ENCODE results near the gene EDN2.

The EDN2 gene

DNA sequence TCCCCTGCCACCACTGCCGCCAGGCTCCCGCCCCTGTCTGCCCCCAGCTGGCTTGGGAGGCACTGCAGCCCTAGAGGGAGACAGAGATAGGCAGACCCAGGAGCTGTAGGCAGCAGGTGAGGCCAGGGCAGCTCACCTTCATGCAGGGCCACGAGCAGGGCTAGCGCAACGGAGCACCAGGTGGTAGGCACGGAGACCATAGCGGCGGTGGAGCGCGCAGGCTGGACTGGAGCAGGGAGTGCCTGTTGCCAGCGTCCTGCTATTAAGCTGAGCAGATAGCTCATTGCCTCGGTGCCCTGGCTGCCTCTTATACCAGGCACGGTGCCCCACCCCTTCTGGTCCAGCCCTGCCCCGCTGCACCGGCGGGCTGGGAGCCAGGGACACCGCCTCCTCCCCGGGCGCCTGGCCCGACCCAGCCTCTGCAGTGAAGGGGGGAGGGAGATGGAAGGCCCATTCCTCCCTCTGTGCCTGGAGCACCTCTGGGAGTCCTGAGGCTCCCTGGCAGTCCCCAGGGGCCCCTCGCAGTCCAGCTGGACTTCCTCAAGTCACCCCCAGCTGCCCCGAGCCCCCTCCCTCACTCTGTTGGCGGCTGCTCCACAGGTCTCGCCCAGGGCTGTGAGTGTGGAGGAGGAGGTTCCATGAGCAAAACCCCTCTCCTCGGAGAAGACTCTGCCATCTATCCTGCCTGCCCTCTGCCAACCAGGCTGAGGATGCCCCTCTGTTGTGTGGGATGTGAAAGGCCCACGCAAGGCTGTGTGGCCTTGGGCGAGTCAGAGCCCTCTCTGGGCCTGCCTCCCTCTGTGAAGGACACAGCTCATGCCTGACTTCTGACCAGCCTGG lies at the start of gene EDN2:
Gene EDN2 (minus strand): TSS at position 282 of the 840 bp plus-strand sequence. CDS start 82 bp downstream, at position 200.
- in situ Hi-C loops (cut with HindIII; ENCODE audit: low sequenced_read_pairs), result no loop called here

DNA sequence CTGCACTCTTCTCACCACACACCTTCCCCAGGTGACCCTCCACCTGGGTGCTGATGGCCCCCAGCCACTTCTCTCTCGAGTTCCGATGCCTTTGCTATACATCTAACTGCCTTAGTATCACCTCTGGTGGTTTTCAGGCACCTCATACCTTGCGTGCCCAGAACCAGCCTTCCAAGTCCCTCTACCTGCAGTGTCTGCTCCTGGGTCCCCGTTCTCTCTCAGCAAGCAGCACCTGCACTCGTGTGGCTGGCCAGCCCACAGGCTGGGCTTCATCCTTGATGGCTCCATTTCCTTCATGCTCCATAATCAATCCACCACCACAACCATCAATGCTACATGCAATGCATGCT lies 49.2 kb upstream of the EDN2 start:
- in situ Hi-C loops (cut with HindIII; ENCODE audit: low sequenced_read_pairs), result no loop called here

DNA sequence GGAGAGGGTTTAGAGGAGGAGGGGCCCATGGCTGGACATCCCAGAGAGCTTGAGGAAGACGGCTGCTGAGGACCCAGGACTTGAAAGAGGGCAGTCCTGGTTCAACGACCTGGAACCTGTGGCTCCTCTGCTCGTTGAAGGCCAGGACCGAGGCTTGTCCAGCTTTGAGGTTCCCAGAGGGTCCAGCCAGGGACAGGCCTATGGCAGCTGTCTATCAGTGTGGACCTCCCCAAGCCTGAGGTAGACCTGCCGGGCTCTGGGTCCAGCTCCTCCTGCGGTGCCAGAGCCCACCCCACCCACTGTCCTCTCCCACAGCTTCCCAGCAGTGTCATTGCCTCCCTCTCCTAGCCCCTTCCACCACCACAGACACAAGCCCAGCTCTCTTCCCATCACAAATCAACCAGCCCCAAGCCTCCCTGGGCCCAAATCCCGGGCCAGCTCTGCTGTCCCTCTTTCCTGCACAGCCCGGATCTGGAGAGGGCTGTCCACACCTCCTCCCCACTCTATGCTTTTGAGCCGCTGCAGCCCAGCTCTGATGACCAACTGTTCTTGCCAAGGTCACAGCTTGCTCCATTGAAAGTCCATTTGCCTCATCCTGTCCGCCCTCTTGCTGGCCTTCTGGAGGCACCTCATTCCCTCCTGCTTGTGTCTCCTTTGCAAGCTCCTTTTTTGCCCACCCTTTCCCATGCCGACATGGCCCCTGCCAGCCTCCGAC lies 48.7 kb upstream of the EDN2 start:
- in situ Hi-C loops (cut with HindIII; ENCODE audit: low sequenced_read_pairs), result no loop called here

DNA sequence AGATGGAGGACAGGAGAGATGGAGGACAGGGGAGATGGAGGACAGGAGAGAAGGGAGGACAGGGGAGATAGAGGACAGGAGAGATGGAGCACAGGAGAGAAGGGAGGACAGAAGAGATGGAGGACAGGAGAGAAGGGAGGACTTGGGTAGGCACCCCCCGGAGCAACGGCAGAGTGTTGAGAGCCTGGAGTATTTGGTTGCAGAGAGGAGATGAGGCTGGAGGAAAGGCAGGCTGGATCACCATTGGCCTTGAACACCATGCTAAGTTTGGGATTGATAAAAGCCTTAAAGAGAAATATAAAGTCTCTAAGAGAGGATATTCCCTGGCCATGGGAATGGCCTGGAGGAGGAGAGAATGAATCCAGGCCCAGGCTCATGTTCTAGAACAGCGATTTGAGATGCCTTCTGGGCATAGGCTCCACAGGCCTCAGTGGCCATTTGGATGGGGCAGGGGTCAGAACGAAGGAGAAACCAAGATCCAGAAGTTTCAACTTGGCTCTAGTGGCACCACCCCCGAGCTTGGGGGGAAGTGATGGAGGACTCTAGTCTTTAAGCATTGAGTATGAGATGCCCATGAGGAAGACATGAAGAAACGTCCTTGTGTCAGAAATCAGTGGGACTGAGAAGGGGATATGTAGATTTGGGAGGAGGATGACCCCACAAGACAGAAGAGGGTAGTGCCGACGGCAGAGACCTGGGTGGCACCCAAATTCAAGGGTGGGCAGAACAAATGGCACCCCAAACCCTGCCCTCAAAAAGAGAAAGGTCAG lies 47.9 kb upstream of the EDN2 start:
- in situ Hi-C loops (cut with HindIII; ENCODE audit: low sequenced_read_pairs), result no loop called here

- in situ Hi-C loops (cut with HindIII; ENCODE audit: low sequenced_read_pairs), result no loop called here
These were observed 45.9 kb upstream of the EDN2 start for GRCh38 chr1:41530411-41530810.

DNA sequence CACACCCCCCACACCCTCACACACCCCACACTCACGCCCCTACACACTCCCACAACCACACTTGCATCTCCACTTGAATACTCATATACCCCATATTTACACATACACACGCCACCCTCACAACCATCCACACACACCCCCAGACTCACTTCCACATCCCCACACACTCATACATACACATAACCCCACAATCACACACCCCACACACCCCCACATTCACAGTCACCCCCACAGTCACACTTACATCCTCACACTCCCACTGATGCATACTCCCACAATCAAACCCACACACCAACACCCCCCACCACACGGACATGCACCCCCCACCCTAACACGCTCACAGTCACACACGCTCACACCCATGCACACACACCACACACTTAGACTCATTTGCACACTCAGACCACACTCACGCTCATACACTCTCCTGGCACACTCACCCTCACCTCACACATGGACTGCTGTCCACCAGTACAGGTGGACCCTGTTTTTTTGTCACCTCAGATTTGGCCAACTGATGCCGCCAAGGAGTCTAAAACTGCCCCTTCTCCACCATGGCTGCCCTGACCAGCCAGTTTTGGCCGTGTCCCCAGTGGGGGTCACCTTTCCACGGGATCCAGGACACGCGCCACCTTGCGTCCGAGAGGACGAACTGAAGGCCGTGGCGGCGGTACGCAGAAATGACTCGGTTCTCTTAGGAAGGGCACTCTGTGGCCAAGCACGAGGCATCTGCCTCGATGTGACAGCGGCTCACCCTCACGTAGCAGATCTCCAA lies 45.3 kb upstream of the EDN2 start:
- in situ Hi-C loops (cut with HindIII; ENCODE audit: low sequenced_read_pairs), result no loop called here

DNA sequence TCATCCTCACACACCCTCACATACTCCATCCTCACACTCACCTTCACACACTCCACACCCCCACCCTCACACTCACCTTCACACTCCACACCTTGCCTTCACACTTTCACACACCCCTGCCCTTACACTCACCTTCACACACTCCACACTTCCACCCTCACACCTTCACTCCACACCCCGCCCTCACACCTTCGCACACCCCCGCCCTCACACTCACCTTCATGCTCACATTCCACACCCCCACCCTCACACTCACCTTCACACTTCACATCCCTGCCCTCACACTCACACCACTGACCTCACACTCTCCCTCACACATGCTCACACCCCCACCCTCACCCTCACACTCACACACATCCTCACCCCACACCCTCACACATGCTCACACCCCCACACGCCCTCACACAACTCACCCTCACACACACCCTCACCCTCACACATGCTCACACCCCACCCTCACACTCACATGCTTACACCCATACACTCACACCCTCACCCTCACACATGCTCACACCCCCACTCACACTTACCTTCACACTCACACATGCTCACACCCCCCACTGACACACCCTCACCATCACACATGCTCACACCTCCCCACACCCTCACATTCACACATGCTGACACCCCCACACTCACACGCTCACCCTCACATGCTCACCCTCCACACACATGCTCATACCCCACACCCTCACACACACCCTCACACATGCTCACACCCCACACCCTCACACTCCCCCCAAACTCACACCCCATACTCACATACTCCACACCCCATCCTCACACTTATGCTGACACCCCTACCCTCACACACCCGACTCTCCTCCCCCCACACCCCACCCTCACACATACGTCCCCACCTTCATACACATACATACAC lies 44.5 kb upstream of the EDN2 start:
- in situ Hi-C loops (cut with HindIII; ENCODE audit: low sequenced_read_pairs), result no loop called here

DNA sequence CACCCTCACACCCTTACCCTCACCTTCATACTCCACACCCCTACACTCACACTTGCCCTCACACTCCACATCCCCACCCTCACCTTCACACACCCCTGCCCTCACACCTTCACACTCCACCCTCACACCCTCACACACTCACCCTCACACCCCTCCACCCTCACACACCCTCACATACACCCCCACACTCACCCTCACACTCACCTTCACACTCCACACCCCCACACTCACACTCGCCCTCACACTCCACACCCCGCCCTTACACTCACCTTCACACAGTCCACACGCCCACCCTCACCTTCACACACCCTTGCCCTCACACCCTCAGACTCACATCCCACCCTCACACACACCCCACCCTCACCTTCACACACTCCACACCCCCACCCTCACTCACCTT lies 43.6 kb upstream of the EDN2 start:
- in situ Hi-C loops (cut with HindIII; ENCODE audit: low sequenced_read_pairs), result no loop called here

GRCh38 chr1:41526956-41527561 lies 42.6 kb upstream of the EDN2 start:
- in situ Hi-C loops (cut with HindIII; ENCODE audit: low sequenced_read_pairs), result no loop called here

DNA sequence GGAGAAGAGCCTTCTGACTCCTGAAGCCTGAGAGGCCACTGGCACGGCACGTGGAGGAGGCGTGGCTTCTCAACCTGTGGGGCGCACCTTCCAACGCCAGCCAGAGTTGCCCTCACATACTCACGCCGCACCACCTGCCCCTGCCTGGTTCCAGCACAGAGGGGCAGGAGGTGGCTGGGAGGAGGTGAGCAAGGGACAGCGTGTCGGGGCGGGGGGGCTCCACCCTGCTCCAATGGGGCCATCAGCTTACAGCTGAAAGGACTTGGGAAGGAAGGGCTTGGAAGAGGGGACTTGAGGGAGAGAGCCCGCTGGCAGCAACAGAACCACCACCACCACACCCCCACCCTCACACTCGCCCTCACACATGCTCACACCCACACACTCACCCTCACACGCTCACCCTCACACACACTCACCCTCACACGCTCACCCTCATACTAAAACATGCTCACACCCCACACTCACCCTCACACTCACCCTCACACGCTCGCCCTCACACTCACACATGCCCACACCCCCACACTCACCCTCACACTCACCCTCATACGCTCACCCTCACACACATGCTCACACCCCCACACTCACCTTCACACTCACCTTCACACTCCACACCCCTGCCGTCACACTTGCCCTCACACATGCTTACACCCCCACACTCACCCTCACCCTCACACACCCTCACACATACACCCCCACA lies 41.6 kb upstream of the EDN2 start:
- in situ Hi-C loops (cut with HindIII; ENCODE audit: low sequenced_read_pairs), result no loop called here

DNA sequence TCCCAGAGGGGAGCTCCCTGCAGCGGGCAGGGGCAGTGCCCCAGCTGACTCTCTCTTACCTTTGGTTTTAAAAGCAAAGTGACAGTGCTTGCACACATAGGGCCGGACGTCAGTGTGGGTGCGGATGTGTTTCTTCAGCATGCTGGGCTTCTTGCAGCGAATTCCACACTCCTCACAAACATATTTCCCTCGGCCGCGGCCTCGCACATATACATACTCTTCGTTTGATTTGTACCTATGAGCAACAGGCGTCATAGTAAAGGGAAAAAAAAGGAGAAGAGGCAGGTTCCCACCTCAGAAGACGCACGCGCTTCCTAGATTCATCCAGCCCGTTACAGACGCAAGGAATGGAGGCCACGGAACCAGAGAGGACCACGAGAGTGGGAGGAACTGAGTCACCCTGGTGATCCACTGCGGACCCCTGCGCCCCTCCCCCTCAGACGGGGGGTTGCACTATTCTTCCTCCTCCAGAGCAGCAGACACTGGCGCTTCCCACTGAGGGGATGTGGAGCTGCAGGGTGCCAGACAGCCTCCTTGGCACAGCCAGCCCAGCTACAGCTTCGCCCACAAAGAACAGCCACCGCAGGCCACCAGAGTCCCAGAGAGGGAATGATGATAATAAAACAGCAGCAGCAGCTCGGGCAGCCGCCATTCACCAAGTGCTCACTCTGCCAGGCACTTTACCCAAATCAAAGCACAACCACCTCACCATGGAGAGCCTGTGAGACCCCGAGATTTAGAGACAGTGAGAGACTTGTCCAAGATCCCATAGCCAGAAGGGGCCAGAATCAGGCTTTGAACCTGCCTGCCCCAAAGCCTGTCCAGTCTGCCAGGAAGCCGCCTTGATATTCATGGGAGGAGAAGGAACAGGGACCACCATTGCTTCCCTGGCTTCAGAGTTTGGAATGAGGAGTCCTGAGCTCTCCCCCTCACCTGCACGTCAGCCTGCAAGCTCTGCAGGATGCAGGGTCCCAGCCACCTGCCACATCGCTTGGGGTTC lies 40.5 kb upstream of the EDN2 start:
- in situ Hi-C loops (cut with HindIII; ENCODE audit: low sequenced_read_pairs), result no loop called here

DNA sequence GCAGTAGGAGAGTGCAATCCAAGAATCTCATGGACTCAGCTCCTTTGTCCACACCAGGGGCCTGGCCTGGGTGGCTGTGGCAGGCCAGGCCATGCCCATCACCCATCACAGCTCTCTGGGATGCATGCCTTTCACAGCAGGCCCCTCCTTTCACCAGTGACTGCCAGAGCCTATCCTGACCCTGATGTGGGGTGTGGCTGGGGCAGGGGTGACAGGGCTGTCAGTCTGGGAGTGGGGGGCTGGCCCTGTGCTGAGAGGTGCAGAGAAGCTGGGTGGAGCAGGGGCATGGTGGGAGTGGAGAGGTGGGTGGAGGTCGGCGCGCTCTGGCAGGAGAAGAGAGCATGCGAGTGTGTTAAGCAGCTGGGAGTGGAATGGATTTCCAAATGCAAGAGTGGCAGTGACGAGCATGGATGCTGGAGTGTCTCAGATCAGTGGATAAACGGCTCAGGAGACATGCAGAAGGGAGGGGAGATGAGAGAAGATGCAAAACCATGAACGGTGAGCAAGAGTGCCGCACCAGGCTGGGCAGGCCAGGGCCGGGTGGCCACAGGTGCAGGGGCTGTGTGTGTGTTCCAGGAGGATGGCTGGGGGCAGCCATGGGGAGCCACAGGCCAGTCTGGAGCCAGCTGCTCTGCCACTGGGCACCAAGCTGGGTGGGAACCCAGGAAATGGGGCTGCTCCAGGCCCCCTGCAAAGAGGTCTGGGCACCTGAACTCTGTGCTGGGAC lies 39.6 kb upstream of the EDN2 start:
- in situ Hi-C loops (cut with HindIII; ENCODE audit: low sequenced_read_pairs), result no loop called here

GRCh38 chr1:41523071-41523470 lies 38.6 kb upstream of the EDN2 start:
- in situ Hi-C loops (cut with HindIII; ENCODE audit: low sequenced_read_pairs), result no loop called here

- in situ Hi-C loops (cut with HindIII; ENCODE audit: low sequenced_read_pairs), result no loop called here
These were observed 37.3 kb upstream of the EDN2 start for GRCh38 chr1:41521766-41522165.

GRCh38 chr1:41520951-41521752 lies 36.7 kb upstream of the EDN2 start:
- in situ Hi-C loops (cut with HindIII; ENCODE audit: low sequenced_read_pairs), result no loop called here

DNA sequence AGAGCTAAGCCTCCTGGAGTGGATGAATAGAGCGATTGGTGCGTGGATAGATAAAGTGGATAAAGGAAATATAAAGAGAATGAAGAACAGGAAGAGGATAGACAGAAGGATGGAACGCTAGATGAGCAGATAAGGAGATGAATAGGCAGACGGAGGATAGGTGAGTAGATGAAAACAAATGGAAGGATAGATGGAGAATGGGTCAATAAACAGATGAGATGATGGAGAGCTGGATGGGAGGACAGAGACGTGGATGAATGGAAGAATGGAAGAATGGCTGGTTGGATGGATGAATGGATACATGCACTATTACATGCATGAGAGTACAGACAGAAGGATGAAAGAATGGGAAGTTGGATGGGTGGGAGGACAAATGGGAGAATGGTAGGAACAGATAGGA lies 35.2 kb upstream of the EDN2 start:
- in situ Hi-C loops (cut with HindIII; ENCODE audit: low sequenced_read_pairs), result no loop called here
